ENCODE results near the gene SLC9A5.

The SLC9A5 gene

DNA sequence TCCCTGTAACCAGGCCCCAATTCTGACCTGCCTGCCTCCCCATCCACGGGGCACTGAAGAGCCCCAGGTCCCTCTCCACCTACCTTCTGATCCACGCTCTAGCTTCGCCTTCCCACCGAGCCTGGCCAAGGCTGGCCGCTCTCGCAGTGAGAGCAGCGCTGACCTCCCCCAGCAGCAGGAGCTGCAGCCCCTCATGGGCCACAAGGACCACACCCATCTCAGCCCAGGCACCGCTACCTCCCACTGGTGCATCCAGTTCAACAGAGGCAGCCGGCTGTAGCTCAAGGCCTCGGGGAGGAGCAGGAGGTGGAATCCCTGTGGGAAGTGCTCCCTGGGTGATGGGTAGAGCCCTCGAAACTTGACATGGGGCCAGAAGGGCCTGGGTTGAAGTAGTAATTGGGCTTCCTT, 22.2 kb downstream of the SLC9A5 start:
- DNase-seq (ENCODE audit: extremely low read depth, low read depth), result no peak
- TF ChIP-seq, protein P1, sequence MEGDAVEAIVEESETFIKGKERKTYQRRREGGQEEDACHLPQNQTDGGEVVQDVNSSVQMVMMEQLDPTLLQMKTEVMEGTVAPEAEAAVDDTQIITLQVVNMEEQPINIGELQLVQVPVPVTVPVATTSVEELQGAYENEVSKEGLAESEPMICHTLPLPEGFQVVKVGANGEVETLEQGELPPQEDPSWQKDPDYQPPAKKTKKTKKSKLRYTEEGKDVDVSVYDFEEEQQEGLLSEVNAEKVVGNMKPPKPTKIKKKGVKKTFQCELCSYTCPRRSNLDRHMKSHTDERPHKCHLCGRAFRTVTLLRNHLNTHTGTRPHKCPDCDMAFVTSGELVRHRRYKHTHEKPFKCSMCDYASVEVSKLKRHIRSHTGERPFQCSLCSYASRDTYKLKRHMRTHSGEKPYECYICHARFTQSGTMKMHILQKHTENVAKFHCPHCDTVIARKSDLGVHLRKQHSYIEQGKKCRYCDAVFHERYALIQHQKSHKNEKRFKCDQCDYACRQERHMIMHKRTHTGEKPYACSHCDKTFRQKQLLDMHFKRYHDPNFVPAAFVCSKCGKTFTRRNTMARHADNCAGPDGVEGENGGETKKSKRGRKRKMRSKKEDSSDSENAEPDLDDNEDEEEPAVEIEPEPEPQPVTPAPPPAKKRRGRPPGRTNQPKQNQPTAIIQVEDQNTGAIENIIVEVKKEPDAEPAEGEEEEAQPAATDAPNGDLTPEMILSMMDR (IDR thresholded peaks at IDR 0.05; ENCODE audit: low read depth, low read length, missing control alignments), result no peak
- H3K4me3 ChIP-seq (replicated peaks; ENCODE audit: low read depth, low read length), result no peak overlapping the region

DNA sequence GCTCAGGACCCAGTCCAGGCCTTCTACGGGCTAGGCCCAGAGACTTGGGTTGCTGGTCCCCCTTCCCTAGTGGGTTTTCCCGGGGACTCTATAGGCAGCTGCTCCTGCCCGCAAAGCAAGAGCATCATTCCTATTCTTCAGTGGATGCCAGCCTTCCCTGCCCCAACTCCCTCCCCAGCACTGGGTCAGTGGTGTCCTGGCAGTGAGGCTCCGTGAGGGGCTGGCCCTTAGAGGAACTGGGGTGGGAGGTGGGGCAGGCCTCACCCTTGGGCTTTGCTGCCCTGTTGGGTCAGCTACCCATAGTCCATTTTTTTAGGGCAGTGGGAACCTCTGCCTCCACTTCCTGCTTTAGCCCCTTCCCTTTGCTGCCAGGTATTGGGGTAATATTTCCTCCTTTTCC, 22.7 kb downstream of the SLC9A5 start:
- no peak for DNase-seq (ENCODE audit: extremely low read depth, low read depth)
- TF ChIP-seq, protein P1 (IDR thresholded peaks at IDR 0.05; ENCODE audit: low read depth, low read length, missing control alignments), result no peak
- H3K4me3 ChIP-seq (replicated peaks; ENCODE audit: low read depth, low read length), result no peak overlapping the region

DNA sequence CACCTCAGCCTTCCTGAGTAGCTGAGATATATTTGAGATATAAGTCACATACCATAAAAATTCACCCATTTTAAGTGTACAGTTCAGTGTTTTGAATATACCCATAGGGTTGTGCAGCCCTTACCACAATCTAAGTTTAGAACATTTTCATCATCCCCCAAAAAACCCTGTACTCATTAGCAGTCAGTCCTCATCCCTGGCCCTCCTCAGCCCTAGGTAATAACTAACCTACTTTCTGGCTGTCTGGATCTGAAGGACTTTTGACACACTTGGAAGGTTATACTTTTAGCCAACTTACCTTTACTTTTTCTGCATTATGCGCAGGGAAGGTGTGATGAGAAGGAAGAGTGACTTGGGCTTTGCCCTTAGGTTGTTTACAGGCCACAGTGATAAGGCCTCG, 26.5 kb downstream of the SLC9A5 start:
- TF ChIP-seq, protein P1 (IDR thresholded peaks at IDR 0.05; ENCODE audit: low read depth, low read length, missing control alignments), result no peak
- DNase-seq (ENCODE audit: extremely low read depth, low read depth), result no peak
- no peak overlapping the region for H3K4me3 ChIP-seq (replicated peaks; ENCODE audit: low read depth, low read length)

DNA sequence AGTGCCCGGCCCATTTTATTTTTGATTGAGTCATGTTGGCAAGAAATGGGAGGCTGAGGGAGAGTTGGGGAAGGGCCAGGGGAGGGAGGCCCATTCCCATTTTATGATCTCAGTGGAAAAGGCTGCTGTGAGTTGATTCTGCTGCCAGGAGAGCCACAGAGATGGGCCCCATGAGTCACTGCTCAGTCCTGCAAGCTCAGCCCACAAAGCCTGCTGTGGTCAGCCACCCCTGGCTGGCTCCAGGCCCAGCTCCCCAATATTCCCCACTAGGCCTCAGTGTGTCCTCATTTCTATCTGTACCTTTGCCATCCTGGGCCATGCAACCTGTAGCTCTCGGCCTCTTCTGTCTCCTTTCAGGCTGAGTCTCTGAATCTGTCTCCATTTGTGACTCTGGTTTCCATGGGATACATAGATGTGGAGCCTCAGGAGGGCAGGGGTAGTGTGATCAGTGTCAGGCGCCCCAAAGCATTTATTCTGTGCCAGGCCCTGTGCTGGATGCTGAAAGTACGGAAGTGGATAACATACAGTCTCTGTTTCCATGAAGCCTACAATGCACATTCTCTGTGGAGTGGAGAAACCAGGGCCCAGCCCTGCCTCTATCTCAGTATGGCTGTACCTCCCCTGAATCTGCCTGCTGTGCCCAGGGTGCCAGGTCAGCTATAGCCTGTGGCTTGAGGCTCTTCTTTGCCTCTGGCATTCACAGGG, 28.7 kb downstream of the SLC9A5 start:
- H3K4me3 ChIP-seq (replicated peaks; ENCODE audit: low read depth, low read length), result peak overlapping the region; percentile 74
- peak; percentile 91 for DNase-seq (ENCODE audit: extremely low read depth, low read depth)

DNA sequence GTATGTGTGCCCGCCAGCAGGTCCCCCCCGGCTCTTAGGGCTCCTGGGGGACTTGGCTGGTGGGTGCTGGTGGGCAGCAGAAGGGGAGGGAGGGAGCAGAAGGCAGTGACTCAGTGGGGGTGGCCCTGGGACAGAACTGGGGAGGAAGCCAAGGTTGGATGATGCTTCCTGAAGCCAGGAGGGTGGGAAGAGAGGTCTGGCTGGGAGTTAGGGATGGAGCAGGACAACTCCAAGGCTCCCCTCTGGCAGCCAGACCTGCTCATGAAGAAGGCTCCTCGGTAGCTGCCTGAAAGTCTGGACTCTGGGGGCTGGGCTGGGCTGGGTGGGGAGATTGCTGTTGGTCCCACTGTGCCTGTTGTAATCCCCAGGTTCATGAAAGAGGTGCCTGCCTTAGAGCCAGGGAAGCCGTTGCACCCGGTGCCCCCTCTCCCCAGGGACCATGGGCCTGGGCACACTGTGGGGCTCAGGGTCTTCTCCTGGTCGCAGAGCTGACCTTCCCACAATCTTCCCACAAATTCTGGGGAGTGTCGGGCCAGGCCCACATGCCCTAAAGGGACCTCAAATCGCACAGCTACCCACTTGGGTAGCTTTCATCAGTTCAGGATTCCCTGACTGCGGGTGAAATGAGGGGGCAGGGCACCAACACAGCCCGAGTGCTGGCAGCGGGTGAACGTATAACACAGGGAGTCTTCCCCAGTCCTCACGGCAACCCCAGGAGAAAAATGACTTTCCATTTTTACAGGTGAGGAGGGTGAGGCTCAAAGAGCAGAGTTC, 29.4 kb downstream of the SLC9A5 start:
- TF ChIP-seq, protein P1 (IDR thresholded peaks at IDR 0.05; ENCODE audit: low read depth, low read length, missing control alignments), result no peak
- peak; percentile 61 for DNase-seq (ENCODE audit: extremely low read depth, low read depth)
- peak overlapping the region; percentile 74 for H3K4me3 ChIP-seq (replicated peaks; ENCODE audit: low read depth, low read length)

More for the DNA sequence above, 28.7 kb downstream of the SLC9A5 start:
- TF ChIP-seq, protein P1 (IDR thresholded peaks at IDR 0.05; ENCODE audit: low read depth, low read length, missing control alignments), result no peak

DNA sequence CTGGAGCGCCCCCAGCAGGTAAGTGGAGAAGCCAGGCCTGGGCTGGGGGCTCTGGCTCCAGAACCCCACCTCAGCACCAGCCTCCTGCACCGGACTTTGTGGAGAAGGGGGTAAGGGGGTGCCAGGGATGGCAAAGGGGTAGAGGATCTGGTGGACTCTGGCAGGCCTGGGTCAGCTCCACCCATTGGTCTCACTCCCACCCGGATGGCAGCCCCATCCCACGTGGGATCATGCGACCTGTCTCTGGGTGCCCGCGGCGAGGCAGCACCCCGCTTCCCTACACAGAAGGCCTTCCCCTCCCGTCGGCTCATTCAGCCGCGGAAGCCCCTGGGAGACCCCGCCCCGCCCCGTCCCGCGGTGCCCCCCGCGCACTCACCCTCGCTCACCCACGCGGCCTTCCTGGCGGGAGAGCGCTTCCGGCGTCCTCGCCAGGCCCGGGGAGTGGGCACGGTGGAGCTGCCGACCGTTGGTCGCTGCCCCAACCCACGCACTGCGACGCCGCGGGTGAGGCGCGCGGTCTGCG, 30.1 kb downstream of the SLC9A5 start:
- TF ChIP-seq, protein P1 (IDR thresholded peaks at IDR 0.05; ENCODE audit: low read depth, low read length, missing control alignments), result peak; percentile 32
- H3K4me3 ChIP-seq (replicated peaks; ENCODE audit: low read depth, low read length), result peak overlapping the region; percentile 74
- no peak for DNase-seq (ENCODE audit: extremely low read depth, low read depth)

Measured in HFF-Myc (cell line).